ENCODE data around the gene SENP8.
A peak's percentile ranks its signal among the peaks of the same experiment; 100 is the strongest.
"Not testable (repeated sequence)": the region's sequence is repeated elsewhere in the genome, so short reads cannot be mapped to it uniquely, and the experiment has no call there.

Gene SENP8

GRCh38 chr15:72155635-72156616 is 37.7 kb downstream of the SENP8 start:
- DNase-seq (ENCODE audit: low read depth): peak; percentile 51

- DNase-seq (ENCODE audit: low read depth): no peak
These were observed 38.7 kb downstream of the SENP8 start for GRCh38 chr15:72156928-72157327.

GRCh38 chr15:72160696-72161245 is 42.6 kb downstream of the SENP8 start:
- DNase-seq (ENCODE audit: low read depth): no peak

GRCh38 chr15:72161361-72162132 is 43.3 kb downstream of the SENP8 start:
- no peak for DNase-seq (ENCODE audit: low read depth)

GRCh38 chr15:72162569-72162968 is 44.4 kb downstream of the SENP8 start:
- no peak for DNase-seq (ENCODE audit: low read depth)

- no peak for DNase-seq (ENCODE audit: low read depth)
These were observed 45.5 kb downstream of the SENP8 start for GRCh38 chr15:72163719-72164118.

- DNase-seq (ENCODE audit: low read depth): no peak
These were observed 48.7 kb downstream of the SENP8 start for GRCh38 chr15:72166716-72167417.

- DNase-seq (ENCODE audit: low read depth): no peak
These were observed 49.2 kb downstream of the SENP8 start for GRCh38 chr15:72167445-72167844.

- peak; percentile 40 for DNase-seq (ENCODE audit: low read depth)
These were observed 50.1 kb downstream of the SENP8 start for GRCh38 chr15:72168131-72168807.

- DNase-seq (ENCODE audit: low read depth): no peak
These were observed 50.6 kb downstream of the SENP8 start for GRCh38 chr15:72168808-72169190.

GRCh38 chr15:72169236-72169920 is 51.2 kb downstream of the SENP8 start:
- DNase-seq (ENCODE audit: low read depth): no peak

- DNase-seq (ENCODE audit: low read depth): no peak
These were observed 51.9 kb downstream of the SENP8 start for GRCh38 chr15:72169921-72170611.

GRCh38 chr15:72170691-72171090 is 52.5 kb downstream of the SENP8 start:
- DNase-seq (ENCODE audit: low read depth): no peak

GRCh38 chr15:72171978-72172377 is 53.8 kb downstream of the SENP8 start:
- DNase-seq (ENCODE audit: low read depth): not testable (repeated sequence)

- DNase-seq (ENCODE audit: low read depth): no peak
These were observed 54.6 kb downstream of the SENP8 start for GRCh38 chr15:72172796-72173195.

- DNase-seq (ENCODE audit: low read depth): no peak
These were observed 55.2 kb downstream of the SENP8 start for GRCh38 chr15:72173401-72173800.

- DNase-seq (ENCODE audit: low read depth): no peak
These were observed 55.8 kb downstream of the SENP8 start for GRCh38 chr15:72173864-72174550.

- no peak for DNase-seq (ENCODE audit: low read depth)
These were observed 56.5 kb downstream of the SENP8 start for GRCh38 chr15:72174551-72175165.
